ENCODE results near the gene SMARCD1. TPM values are rescaled to one million over a fixed set of nuclear protein-coding genes. Genes with fewer than 3 reads are reported as not detected.

Gene SMARCD1
- total and polyA plus RNA-seq, 9 of the 15 experiments (the other 6 are each of a cell fraction or from before 2014, with no cell fraction given): 0.86 to 91.7 (median 48.0) TPM

DNA sequence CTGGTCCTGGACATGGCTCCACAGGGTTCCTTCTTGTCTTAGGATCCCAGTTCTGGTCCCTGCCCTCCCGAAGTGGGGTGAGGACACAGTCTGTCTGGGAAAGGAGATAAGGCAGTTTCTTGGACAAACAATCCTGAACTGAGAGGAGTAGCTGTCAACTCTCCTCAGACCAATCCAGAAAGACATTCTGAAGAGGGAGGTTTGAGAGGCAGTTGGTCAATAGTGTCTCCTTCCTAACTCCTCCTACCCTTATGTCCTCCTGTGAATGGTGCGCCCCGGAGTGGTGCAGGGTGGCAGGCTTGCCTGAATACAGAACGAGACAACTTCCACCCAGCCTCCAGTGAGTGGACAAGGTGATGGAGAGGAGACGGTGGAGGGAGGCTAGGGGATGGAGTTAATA is 43.2 kb upstream of the SMARCD1 start (continued):
- TF ChIP-seq, protein P1, sequence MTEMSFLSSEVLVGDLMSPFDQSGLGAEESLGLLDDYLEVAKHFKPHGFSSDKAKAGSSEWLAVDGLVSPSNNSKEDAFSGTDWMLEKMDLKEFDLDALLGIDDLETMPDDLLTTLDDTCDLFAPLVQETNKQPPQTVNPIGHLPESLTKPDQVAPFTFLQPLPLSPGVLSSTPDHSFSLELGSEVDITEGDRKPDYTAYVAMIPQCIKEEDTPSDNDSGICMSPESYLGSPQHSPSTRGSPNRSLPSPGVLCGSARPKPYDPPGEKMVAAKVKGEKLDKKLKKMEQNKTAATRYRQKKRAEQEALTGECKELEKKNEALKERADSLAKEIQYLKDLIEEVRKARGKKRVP (CRISPR knock-in tag; IDR thresholded peaks at IDR 0.05): no peak
- TF ChIP-seq CEBPG (CRISPR knock-in tag; IDR thresholded peaks at IDR 0.05) (no peak), CEBPG (tag; conservative IDR thresholded peaks at IDR 0.05 in 1 of 2, IDR thresholded peaks at IDR 0.05 in 1 of 2) (no peak), RBM17 (IDR thresholded peaks at IDR 0.05; ENCODE audit: borderline replicate concordance, low read depth, low read length) (no peak), EWSR1 (IDR thresholded peaks at IDR 0.05; ENCODE audit: borderline replicate concordance, low read depth, partially characterized antibody) (no peak), RHOXF2B (CRISPR knock-in tag; conservative IDR thresholded peaks at IDR 0.05) (no peak), POLR2B (IDR thresholded peaks at IDR 0.05; ENCODE audit: low read depth, partially characterized antibody) (no peak), MCM2 (IDR thresholded peaks at IDR 0.05; ENCODE audit: low read depth) (no peak), GTF2E2 (tag; IDR thresholded peaks at IDR 0.05) (no peak), MEF2D (tag; conservative IDR thresholded peaks at IDR 0.05; ENCODE audit: low read depth) (no peak), ZNF696 (CRISPR knock-in tag; conservative IDR thresholded peaks at IDR 0.05) (no peak), BCOR (IDR thresholded peaks at IDR 0.05) (no peak), KDM5B (IDR thresholded peaks at IDR 0.05; ENCODE audit: insufficient replicate concordance, low read depth, low read length) (no peak), CBX1 (IDR thresholded peaks at IDR 0.05; ENCODE audit: low read depth) (no peak), LEF1 (IDR thresholded peaks at IDR 0.05) (peak; percentile 53; the same call in 1 of the 2 replicates), ZNF75A (CRISPR knock-in tag; IDR thresholded peaks at IDR 0.05) (no peak), ZNF551 (CRISPR knock-in tag; IDR thresholded peaks at IDR 0.05) (no peak)
- TF ChIP-seq, protein P2, sequence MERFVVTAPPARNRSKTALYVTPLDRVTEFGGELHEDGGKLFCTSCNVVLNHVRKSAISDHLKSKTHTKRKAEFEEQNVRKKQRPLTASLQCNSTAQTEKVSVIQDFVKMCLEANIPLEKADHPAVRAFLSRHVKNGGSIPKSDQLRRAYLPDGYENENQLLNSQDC (CRISPR knock-in tag; IDR thresholded peaks at IDR 0.05): no peak
- TF ChIP-seq, protein P3, sequence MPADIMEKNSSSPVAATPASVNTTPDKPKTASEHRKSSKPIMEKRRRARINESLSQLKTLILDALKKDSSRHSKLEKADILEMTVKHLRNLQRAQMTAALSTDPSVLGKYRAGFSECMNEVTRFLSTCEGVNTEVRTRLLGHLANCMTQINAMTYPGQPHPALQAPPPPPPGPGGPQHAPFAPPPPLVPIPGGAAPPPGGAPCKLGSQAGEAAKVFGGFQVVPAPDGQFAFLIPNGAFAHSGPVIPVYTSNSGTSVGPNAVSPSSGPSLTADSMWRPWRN (IDR thresholded peaks at IDR 0.05; ENCODE audit: low read depth): 0 out of 2 replicates have a peak, but pooled peaks have one; percentile 39
- TF ChIP-seq, protein P4, sequence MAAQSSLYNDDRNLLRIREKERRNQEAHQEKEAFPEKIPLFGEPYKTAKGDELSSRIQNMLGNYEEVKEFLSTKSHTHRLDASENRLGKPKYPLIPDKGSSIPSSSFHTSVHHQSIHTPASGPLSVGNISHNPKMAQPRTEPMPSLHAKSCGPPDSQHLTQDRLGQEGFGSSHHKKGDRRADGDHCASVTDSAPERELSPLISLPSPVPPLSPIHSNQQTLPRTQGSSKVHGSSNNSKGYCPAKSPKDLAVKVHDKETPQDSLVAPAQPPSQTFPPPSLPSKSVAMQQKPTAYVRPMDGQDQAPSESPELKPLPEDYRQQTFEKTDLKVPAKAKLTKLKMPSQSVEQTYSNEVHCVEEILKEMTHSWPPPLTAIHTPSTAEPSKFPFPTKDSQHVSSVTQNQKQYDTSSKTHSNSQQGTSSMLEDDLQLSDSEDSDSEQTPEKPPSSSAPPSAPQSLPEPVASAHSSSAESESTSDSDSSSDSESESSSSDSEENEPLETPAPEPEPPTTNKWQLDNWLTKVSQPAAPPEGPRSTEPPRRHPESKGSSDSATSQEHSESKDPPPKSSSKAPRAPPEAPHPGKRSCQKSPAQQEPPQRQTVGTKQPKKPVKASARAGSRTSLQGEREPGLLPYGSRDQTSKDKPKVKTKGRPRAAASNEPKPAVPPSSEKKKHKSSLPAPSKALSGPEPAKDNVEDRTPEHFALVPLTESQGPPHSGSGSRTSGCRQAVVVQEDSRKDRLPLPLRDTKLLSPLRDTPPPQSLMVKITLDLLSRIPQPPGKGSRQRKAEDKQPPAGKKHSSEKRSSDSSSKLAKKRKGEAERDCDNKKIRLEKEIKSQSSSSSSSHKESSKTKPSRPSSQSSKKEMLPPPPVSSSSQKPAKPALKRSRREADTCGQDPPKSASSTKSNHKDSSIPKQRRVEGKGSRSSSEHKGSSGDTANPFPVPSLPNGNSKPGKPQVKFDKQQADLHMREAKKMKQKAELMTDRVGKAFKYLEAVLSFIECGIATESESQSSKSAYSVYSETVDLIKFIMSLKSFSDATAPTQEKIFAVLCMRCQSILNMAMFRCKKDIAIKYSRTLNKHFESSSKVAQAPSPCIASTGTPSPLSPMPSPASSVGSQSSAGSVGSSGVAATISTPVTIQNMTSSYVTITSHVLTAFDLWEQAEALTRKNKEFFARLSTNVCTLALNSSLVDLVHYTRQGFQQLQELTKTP (IDR thresholded peaks at IDR 0.05; ENCODE audit: low read depth in 1 of 2, partially characterized antibody in 2 of 2): no peak
- TF ChIP-seq, protein P5, sequence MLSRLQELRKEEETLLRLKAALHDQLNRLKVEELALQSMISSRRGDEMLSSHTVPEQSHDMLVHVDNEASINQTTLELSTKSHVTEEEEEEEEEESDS (CRISPR knock-in tag; IDR thresholded peaks at IDR 0.05): no peak
- TF ChIP-seq, protein P6, sequence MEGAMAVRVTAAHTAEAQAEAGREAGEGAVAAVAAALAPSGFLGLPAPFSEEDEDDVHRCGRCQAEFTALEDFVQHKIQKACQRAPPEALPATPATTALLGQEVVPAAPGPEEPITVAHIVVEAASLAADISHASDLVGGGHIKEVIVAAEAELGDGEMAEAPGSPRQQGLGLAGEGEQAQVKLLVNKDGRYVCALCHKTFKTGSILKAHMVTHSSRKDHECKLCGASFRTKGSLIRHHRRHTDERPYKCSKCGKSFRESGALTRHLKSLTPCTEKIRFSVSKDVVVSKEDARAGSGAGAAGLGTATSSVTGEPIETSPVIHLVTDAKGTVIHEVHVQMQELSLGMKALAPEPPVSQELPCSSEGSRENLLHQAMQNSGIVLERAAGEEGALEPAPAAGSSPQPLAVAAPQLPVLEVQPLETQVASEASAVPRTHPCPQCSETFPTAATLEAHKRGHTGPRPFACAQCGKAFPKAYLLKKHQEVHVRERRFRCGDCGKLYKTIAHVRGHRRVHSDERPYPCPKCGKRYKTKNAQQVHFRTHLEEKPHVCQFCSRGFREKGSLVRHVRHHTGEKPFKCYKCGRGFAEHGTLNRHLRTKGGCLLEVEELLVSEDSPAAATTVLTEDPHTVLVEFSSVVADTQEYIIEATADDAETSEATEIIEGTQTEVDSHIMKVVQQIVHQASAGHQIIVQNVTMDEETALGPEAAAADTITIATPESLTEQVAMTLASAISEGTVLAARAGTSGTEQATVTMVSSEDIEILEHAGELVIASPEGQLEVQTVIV (CRISPR knock-in tag; IDR thresholded peaks at IDR 0.05; ENCODE audit: borderline replicate concordance): no peak

All from K562 (cell line).